Lower leg skin (tissue), 3 donors: ENCODE results near the gene AOPEP.

ENCODE experiments used
- POLR2A ChIP-seq, 2 donors: fragments of 450-650 bp; IDR thresholded peaks; one replicate each; pipeline ENCODE4 v1.6.1; 2016 to 2017; ENCODE audit warnings: antibody characterized with exemption in 2 of 2, mild to moderate bottlenecking in 1 of 2, moderate library complexity in 1 of 2
- TF ChIP-seq, protein P1 (sequence below), 3 donors: fragments of 450-650 bp; IDR thresholded peaks; one replicate each; pipeline ENCODE4 v1.5.1; 2016; ENCODE audit warnings: antibody characterized with exemption in 3 of 3, mild to moderate bottlenecking in 3 of 3, moderate library complexity in 2 of 3

GRCh38 chr9:94979904-94980507 is 253.5 kb downstream of the AOPEP start:
- TF ChIP-seq, protein P1, sequence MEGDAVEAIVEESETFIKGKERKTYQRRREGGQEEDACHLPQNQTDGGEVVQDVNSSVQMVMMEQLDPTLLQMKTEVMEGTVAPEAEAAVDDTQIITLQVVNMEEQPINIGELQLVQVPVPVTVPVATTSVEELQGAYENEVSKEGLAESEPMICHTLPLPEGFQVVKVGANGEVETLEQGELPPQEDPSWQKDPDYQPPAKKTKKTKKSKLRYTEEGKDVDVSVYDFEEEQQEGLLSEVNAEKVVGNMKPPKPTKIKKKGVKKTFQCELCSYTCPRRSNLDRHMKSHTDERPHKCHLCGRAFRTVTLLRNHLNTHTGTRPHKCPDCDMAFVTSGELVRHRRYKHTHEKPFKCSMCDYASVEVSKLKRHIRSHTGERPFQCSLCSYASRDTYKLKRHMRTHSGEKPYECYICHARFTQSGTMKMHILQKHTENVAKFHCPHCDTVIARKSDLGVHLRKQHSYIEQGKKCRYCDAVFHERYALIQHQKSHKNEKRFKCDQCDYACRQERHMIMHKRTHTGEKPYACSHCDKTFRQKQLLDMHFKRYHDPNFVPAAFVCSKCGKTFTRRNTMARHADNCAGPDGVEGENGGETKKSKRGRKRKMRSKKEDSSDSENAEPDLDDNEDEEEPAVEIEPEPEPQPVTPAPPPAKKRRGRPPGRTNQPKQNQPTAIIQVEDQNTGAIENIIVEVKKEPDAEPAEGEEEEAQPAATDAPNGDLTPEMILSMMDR (IDR thresholded peaks at IDR 0.05), result no peak
- TF ChIP-seq POLR2A (IDR thresholded peaks at IDR 0.05), result no peak
